Breast epithelium (tissue), 3 donors: ENCODE results near the gene CXCR4.

ENCODE experiments used
- POLR2A ChIP-seq: fragments of 450-650 bp; IDR thresholded peaks from one replicate; pipeline ENCODE4 v1.6.1; 2016; ENCODE audit warnings: antibody characterized with exemption, mild to moderate bottlenecking, moderate library complexity
- POLR2AphosphoS5 ChIP-seq, 3 donors: sonication (generic); formaldehyde crosslinking; IDR thresholded peaks; one replicate each; pipeline ENCODE4 v1.6.1; 2017; ENCODE audit warnings: antibody characterized with exemption in 3 of 3
- TF ChIP-seq, protein P1 (sequence below), 3 donors: fragments of 450-650 bp; IDR thresholded peaks; one replicate each; pipeline ENCODE4 v1.5.1; 2016 to 2017; ENCODE audit warnings: antibody characterized with exemption in 3 of 3, mild to moderate bottlenecking in 3 of 3, moderate library complexity in 3 of 3

DNA sequence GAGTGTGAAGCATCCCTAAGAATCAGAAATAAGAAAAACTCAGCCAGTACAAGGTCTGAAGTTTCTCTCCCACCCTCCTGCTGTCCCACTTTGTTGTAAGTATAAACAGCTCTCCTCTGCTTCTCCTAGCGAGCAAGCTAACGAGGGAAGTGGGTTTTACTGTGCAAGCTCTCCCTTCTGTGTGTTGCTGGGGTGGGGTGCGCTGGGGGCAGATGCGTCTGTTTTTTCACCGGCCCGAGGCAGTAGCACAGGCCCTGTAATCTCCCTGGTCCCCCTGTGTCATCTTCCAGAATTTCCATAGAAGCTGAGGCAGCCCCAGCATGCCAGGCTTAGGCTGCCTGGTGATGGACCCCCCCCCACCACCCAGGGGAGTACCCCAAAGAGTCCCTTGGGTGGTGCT is 9.4 kb upstream of the CXCR4 start:
- TF ChIP-seq, protein P1, sequence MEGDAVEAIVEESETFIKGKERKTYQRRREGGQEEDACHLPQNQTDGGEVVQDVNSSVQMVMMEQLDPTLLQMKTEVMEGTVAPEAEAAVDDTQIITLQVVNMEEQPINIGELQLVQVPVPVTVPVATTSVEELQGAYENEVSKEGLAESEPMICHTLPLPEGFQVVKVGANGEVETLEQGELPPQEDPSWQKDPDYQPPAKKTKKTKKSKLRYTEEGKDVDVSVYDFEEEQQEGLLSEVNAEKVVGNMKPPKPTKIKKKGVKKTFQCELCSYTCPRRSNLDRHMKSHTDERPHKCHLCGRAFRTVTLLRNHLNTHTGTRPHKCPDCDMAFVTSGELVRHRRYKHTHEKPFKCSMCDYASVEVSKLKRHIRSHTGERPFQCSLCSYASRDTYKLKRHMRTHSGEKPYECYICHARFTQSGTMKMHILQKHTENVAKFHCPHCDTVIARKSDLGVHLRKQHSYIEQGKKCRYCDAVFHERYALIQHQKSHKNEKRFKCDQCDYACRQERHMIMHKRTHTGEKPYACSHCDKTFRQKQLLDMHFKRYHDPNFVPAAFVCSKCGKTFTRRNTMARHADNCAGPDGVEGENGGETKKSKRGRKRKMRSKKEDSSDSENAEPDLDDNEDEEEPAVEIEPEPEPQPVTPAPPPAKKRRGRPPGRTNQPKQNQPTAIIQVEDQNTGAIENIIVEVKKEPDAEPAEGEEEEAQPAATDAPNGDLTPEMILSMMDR (IDR thresholded peaks at IDR 0.05), result no peak
- TF ChIP-seq POLR2A (no peak), POLR2AphosphoS5 (IDR thresholded peaks at IDR 0.05) (no peak)
